Kidney (tissue), 14 donors: ENCODE data around the gene TAF1A. TPM values are rescaled to one million over a fixed set of nuclear protein-coding genes. Genes with fewer than 3 reads are reported as not detected.

Experiments
- DNase-seq, 5 donors: peaks; one replicate each; pipeline ENCODE4 v3.0.0-alpha.2; 2013 to 2020
- FAIRE-seq: peaks from 2 replicates; lab custom pipeline; 2012; peaks lifted over from hg19 to GRCh38; lab: Jason Lieb, UNC
- H3K27ac ChIP-seq, 2 donors: one replicate each; pipeline ENCODE4 v1.7.0; 2013; ENCODE audit warnings: low read depth in 2 of 2, low read length in 2 of 2, inconsistent platforms in 1 of 2
- H3K27me3 ChIP-seq: one replicate; pipeline ENCODE4 v1.7.1; 2013; ENCODE audit warnings: low read length, inconsistent platforms; ENCODE audit not compliant: control insufficient read depth, insufficient read depth
- H3K36me3 ChIP-seq, 3 donors: one replicate each; pipeline versions ENCODE4 v1.7.0 to v1.7.1; 2013; ENCODE audit warnings: low read length in 3 of 3, control low read depth in 1 of 3, inconsistent platforms in 1 of 3; ENCODE audit not compliant: insufficient read depth in 3 of 3, control insufficient read depth in 2 of 3
- H3K4me1 ChIP-seq, 3 donors: one replicate each; pipeline versions ENCODE4 v1.7.0 to v1.7.1; 2013; ENCODE audit warnings: low read length in 3 of 3, inconsistent platforms in 1 of 3, low read depth in 1 of 3; ENCODE audit not compliant: control insufficient read depth in 2 of 3, insufficient read depth in 2 of 3
- H3K4me3 ChIP-seq, 3 donors: one replicate each; pipeline versions ENCODE4 v1.7.0 to v1.8.1; 2013; ENCODE audit warnings: low read length in 3 of 3, control low read depth in 1 of 3, inconsistent platforms in 1 of 3
- H3K9ac ChIP-seq, 3 donors: one replicate each; pipeline versions ENCODE4 v1.7.0 to v1.7.1; 2013; ENCODE audit warnings: low read length in 3 of 3, control low read depth in 1 of 3, inconsistent platforms in 1 of 3
- H3K9me3 ChIP-seq, 3 donors: one replicate each; pipeline versions ENCODE4 v1.7.0 to v1.7.1; 2013; ENCODE audit warnings: low read length in 3 of 3, control low read depth in 1 of 3, inconsistent platforms in 1 of 3; ENCODE audit not compliant: control insufficient read depth in 2 of 3, insufficient read depth in 1 of 3
- CTCF ChIP-seq: IDR thresholded peaks from 3 replicates; pipeline ENCODE4 v1.5.1; 2012; ENCODE audit warnings: mild to moderate bottlenecking, moderate library complexity, borderline replicate concordance; ENCODE audit not compliant: insufficient read depth; ENCODE audit errors: extremely low read depth
- intact Hi-C: fragments of 100-400 bp; cut with DNase I; formaldehyde crosslinking; loops from one replicate; pipeline ENCODE4 v1.11.1; 2022
- polyA plus RNA-seq: library from polyadenylated mRNA; stranded (reverse); fragments of 350-450 nt; fragmentation: Illumina TruSeq; extraction: RNeasy Lipid Tissue Mini Kit (QIAGEN cat#74804); gene quantifications from one replicate; pipeline ENCODE4 v1.2.3, GENCODE V29; 2014; ENCODE audit warnings: low read depth, low replicate concordance; ENCODE audit not compliant: insufficient read depth
- total RNA-seq: library from RNA; stranded (reverse); fragmentation: NEBNext Ultra II Directional; extraction: Animal tissue kit (Norgen Biotek cat#: 25700); gene quantifications from one replicate; pipeline ENCODE4 v1.2.1, GENCODE V29; 2021
- donor health status: control.
- donor health status: control.
- donor health status: control.
- donor health status: control.
- donor health status: control.
- donor health status: DM: yes; HTN: yes; CAD: no.
- donor health status: Normal renal cell carcinoma (clear cell type).

The TAF1A gene
- total and polyA plus RNA-seq, 2 donors from 2014 or later: 1.9 to 8.2 TPM

- peaks cover 10 to 29% (median 14%) of the 10 kb centered on the region in 3 donors for H3K36me3 ChIP-seq
- no peaks in the 10 kb centered on the region for H3K27me3 ChIP-seq
- no peak overlapping the region for H3K4me3 ChIP-seq
- DNase-seq: no peak
- no peak overlapping the region for H3K27ac ChIP-seq
- TF ChIP-seq CTCF: no peak
- no peak for FAIRE-seq
- intact Hi-C loops: no loop called here
- no peak overlapping the region for H3K9ac ChIP-seq
- H3K9me3 ChIP-seq: no peaks in the 10 kb centered on the region
- peaks cover 2 to 5% (median 4%) of the 10 kb centered on the region in 3 donors for H3K4me1 ChIP-seq
Observed at GRCh38 chr1:222624214-222624613, 34.5 kb upstream of the TAF1A start.

GRCh38 chr1:222623458-222623857 lies 33.7 kb upstream of the TAF1A start:
- DNase-seq: no peak
- H3K27me3 ChIP-seq: no peaks in the 10 kb centered on the region
- no peak overlapping the region for H3K9ac ChIP-seq
- no peaks in the 10 kb centered on the region for H3K9me3 ChIP-seq
- peaks cover 2 to 7% (median 5%) of the 10 kb centered on the region in 3 donors for H3K4me1 ChIP-seq
- intact Hi-C loops: no loop called here
- no peak overlapping the region for H3K4me3 ChIP-seq
- peaks cover 7 to 22% (median 14%) of the 10 kb centered on the region in 3 donors for H3K36me3 ChIP-seq
- no peak for FAIRE-seq
- TF ChIP-seq CTCF: no peak
- no peak overlapping the region for H3K27ac ChIP-seq

- H3K27ac ChIP-seq: no peak overlapping the region
- no peaks in the 10 kb centered on the region for H3K9me3 ChIP-seq
- intact Hi-C loops: no loop called here
- peaks cover 2 to 7% (median 5%) of the 10 kb centered on the region in 3 donors for H3K4me1 ChIP-seq
- FAIRE-seq (no peak), DNase-seq (no peak)
- peaks cover 2 to 16% (median 14%) of the 10 kb centered on the region in 3 donors for H3K36me3 ChIP-seq
- no peak overlapping the region for H3K9ac ChIP-seq
- TF ChIP-seq CTCF: no peak
- no peaks in the 10 kb centered on the region for H3K27me3 ChIP-seq
- no peak overlapping the region for H3K4me3 ChIP-seq
Observed at GRCh38 chr1:222622765-222623164, 33.0 kb upstream of the TAF1A start.

- Histone ChIP-seq H3K4me1 (peaks cover 2 to 10% (median 5%) of the 10 kb centered on the region in 3 donors), H3K9ac (no peak overlapping the region), H3K9me3 (no peaks in the 10 kb centered on the region), H3K27me3 (no peaks in the 10 kb centered on the region), H3K36me3 (peaks cover 0 to 13% (median 5%) of the 10 kb centered on the region in 3 donors), H3K27ac (no peak overlapping the region), H3K4me3 (no peak overlapping the region)
- intact Hi-C loops: no loop called here
- no peak for TF ChIP-seq CTCF
- FAIRE-seq (no peak), DNase-seq (no peak)
Observed at GRCh38 chr1:222620566-222620965, 30.8 kb upstream of the TAF1A start.
